KMS-11 (cell line): ENCODE measurements around the gene TOB2.
"Not testable (repeated sequence)": the region's sequence is repeated elsewhere in the genome, so short reads cannot be mapped to it uniquely, and the experiment has no call there.

ENCODE experiments used
- H2AFZ ChIP-seq: fragments of 200-600 bp; sonication (generic); 2 replicates; pipeline ENCODE4 v1.6.1; 2016; ENCODE audit warnings: antibody characterized with exemption, mixed run types, low read depth
- H3K27ac ChIP-seq: fragments of 200-600 bp; sonication (generic); 2 replicates; pipeline ENCODE4 v1.6.1; 2016; ENCODE audit warnings: mild to moderate bottlenecking, mixed run types
- H3K27me3 ChIP-seq: fragments of 200-600 bp; sonication (generic); 2 replicates; pipeline ENCODE4 v1.6.1; 2017; ENCODE audit warnings: mild to moderate bottlenecking, low read depth, mixed run types, moderate library complexity; ENCODE audit not compliant: insufficient read depth
- H3K36me3 ChIP-seq: fragments of 200-600 bp; sonication (generic); 2 replicates; pipeline ENCODE4 v1.6.1; 2017; ENCODE audit warnings: mild to moderate bottlenecking, mixed run types; ENCODE audit not compliant: insufficient read depth
- H3K4me1 ChIP-seq: fragments of 200-600 bp; sonication (generic); 2 replicates; pipeline ENCODE4 v1.6.1; 2016; ENCODE audit warnings: mild to moderate bottlenecking, low read depth, mixed run types; ENCODE audit not compliant: poor library complexity, severe bottlenecking
- H3K4me2 ChIP-seq: fragments of 200-600 bp; sonication (generic); 2 replicates; pipeline ENCODE4 v1.7.0; 2016; ENCODE audit warnings: mild to moderate bottlenecking, mixed run types
- H3K4me3 ChIP-seq: fragments of 200-600 bp; sonication (generic); IDR thresholded peaks from 2 replicates; pipeline ENCODE4 v1.6.1; 2017; ENCODE audit warnings: low read depth, low read length, mixed read lengths; ENCODE audit not compliant: insufficient read depth
- H3K79me2 ChIP-seq: fragments of 200-600 bp; sonication (generic); 2 replicates; pipeline ENCODE4 v1.6.1; 2016; ENCODE audit warnings: low read depth, mixed run types; ENCODE audit not compliant: insufficient read depth
- H3K9ac ChIP-seq: fragments of 200-600 bp; sonication (generic); 2 replicates; pipeline ENCODE4 v1.6.1; 2016; ENCODE audit warnings: mild to moderate bottlenecking, mixed run types
- H4K20me1 ChIP-seq: fragments of 200-600 bp; sonication (generic); 2 replicates; pipeline ENCODE4 v1.6.1; 2016; ENCODE audit warnings: mild to moderate bottlenecking, mixed run types; ENCODE audit not compliant: insufficient read depth
- TF ChIP-seq, protein P1 (sequence below): fragments of 200-600 bp; sonication (generic); conservative IDR thresholded peaks from 2 replicates; pipeline ENCODE4 v1.6.1; 2017; ENCODE audit warnings: low read depth, mild to moderate bottlenecking, antibody characterized with exemption, low read length, moderate library complexity, mixed read lengths

TOB2 gene

DNA sequence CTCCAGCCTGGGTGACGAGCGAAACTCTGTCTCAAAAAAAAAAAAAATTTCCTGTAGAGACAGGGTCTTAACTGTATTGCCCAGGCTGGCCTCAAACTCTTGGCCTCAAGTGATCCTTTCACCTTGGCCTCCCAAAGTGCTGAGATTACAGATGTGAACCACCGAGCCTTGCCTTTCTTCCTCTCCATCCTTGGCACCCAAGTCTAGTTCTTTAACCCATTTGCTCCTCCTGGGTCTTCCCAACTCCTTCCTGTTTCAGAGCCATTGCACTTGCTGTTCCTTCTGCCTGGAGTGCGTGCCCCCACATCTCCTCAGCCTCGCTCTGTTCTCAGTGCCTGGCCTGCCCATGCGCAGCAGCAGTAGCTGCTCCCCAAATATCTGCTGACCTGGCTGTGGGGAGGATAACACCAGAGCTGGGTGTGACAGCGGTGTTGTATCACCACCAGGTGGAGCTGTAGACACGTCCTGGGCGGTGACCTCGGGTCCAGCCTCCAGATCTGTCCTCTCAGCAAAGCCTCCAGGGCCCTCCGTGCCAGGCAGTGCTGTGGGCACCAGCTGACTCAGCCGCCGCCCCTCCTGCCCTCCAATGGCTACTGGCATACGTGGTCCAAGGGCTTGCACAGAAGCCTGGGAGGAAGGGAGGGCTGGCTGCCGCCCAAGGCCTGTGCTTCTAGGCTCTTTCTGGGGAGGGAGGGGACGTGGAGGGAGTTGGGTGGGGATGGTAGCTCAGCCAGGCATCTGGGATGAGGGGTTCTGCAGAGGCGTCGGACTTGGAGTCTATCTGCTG, 42.9 kb downstream of the TOB2 start:
- Histone ChIP-seq H3K27me3 (no peaks in the 10 kb centered on the region), H3K4me3 (no peak overlapping the region), H3K9ac (no peak overlapping the region), H3K4me2 (peak overlapping the region; percentile 67; the same call in 1 of the 2 replicates), H2AFZ (peak overlapping the region; percentile 56; the same call in 1 of the 2 replicates), H3K27ac (no peak overlapping the region), H3K4me1 (peaks cover 34% of the 10 kb centered on the region), H3K36me3 (no peaks in the 10 kb centered on the region), H3K79me2 (no peaks in the 10 kb centered on the region), H4K20me1 (no peaks in the 10 kb centered on the region)
- TF ChIP-seq, protein P1, sequence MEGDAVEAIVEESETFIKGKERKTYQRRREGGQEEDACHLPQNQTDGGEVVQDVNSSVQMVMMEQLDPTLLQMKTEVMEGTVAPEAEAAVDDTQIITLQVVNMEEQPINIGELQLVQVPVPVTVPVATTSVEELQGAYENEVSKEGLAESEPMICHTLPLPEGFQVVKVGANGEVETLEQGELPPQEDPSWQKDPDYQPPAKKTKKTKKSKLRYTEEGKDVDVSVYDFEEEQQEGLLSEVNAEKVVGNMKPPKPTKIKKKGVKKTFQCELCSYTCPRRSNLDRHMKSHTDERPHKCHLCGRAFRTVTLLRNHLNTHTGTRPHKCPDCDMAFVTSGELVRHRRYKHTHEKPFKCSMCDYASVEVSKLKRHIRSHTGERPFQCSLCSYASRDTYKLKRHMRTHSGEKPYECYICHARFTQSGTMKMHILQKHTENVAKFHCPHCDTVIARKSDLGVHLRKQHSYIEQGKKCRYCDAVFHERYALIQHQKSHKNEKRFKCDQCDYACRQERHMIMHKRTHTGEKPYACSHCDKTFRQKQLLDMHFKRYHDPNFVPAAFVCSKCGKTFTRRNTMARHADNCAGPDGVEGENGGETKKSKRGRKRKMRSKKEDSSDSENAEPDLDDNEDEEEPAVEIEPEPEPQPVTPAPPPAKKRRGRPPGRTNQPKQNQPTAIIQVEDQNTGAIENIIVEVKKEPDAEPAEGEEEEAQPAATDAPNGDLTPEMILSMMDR, result peak; percentile 93

DNA sequence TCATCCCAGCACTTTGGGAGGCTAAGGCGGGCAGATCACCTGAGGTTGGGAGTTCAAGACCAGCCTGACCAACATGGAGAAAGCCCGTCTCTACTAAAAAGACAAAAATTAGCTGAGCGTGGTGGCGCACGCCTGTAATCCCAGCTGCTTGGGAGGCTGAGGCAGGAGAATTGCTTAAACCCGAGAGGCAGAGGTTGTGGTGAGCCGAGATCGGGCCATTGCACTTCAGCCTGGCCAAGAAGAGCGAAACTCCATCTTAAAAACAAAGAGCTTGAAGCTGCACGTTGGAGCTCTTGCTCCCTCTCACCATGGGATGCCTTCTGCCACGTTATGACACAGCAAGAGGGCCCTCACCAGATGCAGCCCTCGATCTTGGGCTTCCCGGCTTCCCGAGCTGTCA, 43.8 kb downstream of the TOB2 start:
- not testable (repeated sequence) for H3K79me2 ChIP-seq, H3K9ac ChIP-seq, H4K20me1 ChIP-seq, H3K36me3 ChIP-seq, H3K27me3 ChIP-seq, H3K4me3 ChIP-seq, H2AFZ ChIP-seq
- peak overlapping the region; percentile 71; the same call in 1 of the 2 replicates for H3K27ac ChIP-seq
- peaks cover 34% of the 10 kb centered on the region for H3K4me1 ChIP-seq
- peak overlapping the region; percentile 67; the same call in 1 of the 2 replicates for H3K4me2 ChIP-seq

DNA sequence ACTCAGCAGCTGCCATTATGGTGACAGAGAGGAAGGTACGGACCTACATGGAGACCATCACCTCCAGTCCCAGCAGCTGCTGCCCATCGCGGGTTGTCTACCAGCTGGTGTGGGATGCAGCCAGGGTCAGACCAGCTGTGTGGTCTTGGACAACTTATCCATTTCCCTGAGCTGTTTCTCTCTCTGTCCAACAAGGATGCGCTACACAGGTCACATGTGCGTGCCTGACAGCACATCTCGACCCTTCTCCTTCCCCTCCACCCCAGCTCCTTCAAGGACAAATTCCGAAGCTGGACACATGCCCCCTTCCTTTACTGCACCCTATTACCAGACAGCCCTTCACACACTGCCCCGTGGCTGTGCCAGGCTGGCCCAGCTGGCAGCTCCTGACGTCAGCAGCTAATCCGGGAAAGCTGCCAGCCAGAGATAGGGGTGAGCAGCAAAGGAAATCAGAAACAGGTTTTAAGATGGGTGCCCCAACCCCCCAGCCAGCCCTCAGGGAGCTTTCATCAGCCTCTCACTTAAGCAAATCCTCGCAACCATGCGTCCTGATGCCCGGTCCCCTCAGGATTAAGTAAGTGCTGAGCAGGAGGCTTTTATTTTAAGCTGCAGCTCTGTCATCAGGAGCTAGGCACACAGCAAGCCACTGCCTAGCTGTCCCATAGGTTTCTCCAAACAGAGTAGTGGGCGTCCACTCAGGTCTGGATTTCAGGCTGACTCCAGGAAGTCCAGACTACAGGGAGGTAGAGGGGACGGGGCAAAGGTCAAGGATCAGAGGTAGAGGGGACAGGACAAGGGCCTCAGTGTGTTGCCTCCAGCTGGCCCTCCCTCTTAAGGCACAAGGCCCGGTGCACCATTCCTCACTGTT, 44.6 kb downstream of the TOB2 start:
- Histone ChIP-seq H2AFZ (peak overlapping the region; percentile 70), H4K20me1 (no peaks in the 10 kb centered on the region), H3K4me1 (peaks cover 34% of the 10 kb centered on the region), H3K9ac (peak overlapping the region; percentile 31; the same call in 1 of the 2 replicates), H3K79me2 (no peaks in the 10 kb centered on the region), H3K4me3 (no peak overlapping the region), H3K4me2 (peak overlapping the region; percentile 67), H3K27ac (peak overlapping the region; percentile 71), H3K36me3 (no peaks in the 10 kb centered on the region), H3K27me3 (no peaks in the 10 kb centered on the region)
- TF ChIP-seq, protein P1, result no peak

DNA sequence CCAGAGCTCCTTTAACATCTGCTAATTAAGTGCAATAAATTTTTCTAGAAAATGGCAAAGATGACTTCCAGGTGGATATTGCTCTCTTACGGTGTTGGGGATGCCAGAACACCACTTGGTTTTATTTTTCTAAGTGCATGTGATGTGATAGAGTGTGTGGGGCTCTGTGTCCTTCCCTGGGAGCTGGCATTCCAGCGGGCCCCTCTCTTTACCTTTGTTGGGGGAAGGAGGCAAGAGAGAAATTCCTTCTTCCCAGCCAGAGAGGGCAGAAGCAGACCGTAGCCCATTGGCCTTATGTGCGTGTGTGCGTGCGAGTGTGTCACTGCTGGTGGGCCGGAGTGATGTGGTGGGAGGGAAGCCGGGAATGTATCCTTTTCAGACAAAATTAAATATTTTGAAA, 47.7 kb downstream of the TOB2 start:
- H3K79me2 ChIP-seq, result no peaks in the 10 kb centered on the region
- no peak overlapping the region for H3K9ac ChIP-seq
- no peak overlapping the region for H3K27ac ChIP-seq
- H3K4me3 ChIP-seq, result no peak overlapping the region
- TF ChIP-seq, protein P1, result no peak
- no peak overlapping the region for H3K4me2 ChIP-seq
- no peak overlapping the region for H2AFZ ChIP-seq
- no peaks in the 10 kb centered on the region for H3K27me3 ChIP-seq
- H3K4me1 ChIP-seq, result peaks cover 30% of the 10 kb centered on the region
- H3K36me3 ChIP-seq, result no peaks in the 10 kb centered on the region
- H4K20me1 ChIP-seq, result no peaks in the 10 kb centered on the region
